Activated CD4-positive, alpha-beta T cell treated with anti-CD3 and anti-CD28 coated beads for 24 hours (primary cell): ENCODE data around the gene CCDC126.
"Not testable (repeated sequence)": the region's sequence is repeated elsewhere in the genome, so short reads cannot be mapped to it uniquely, and the experiment has no call there.

Experiments
- DNase-seq, 2 donors: peaks; one replicate each; pipeline ENCODE4 v3.0.0-alpha.2; 2020; ENCODE audit warnings: low read depth in 2 of 2

CCDC126 gene

DNA sequence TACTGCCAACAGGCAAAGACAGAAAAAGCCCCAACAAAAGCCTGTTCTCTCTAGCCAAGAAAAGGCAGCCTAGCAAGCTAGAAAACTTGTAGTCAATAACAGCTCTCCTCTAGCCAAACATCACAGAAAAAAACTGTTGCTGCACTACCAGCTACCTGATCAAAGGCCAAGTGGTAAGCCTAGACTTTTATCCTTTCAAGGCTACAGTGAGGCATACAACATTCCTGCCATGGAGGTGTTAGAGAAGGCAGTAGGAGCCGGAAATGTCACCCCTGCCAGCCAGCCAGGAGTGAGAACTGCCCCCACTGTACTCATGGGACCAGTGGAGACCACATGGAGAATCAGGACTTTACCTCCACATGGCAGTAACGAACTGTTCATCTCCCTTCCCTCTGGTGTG is 31.2 kb downstream of the CCDC126 start:
- no peak for DNase-seq

DNA sequence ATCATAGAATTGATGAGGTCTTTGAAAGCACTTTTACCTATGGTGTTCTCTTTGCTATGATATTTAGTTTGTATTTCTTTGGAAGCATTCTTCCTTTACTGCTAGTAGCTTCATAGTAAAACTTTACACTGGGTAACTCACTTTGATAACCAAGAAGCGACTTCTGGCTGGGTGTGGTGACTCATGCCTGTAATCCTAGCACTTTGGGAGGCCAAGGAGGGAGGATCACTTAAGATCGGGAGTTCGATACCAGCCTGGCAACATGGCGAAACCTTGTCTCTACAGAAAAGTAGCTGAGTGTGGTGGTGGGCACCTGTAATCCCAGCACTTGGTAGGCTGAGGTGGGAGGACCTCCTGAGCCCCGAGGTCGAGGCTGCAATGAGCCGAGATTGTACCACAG is 36.2 kb downstream of the CCDC126 start:
- no peak for DNase-seq

DNA sequence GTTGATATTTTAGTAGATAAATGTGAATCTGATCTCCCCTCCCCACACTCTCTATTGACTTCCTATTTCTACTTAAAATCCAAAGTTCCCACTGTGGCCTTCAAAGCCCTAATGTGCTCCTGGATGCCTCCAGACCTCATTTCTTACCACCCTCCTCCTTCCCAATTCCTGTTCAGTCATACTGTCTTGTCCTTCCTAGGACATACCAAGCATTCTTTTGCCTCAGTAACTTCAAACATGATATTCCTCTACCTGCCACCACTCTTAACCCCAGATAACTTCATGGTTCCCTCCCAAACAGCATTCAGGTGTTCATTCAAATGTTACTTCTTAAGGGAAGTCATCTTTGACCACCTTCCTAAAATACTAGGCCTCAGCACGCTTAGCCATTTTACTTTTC is 48.6 kb downstream of the CCDC126 start:
- DNase-seq, result no peak

DNA sequence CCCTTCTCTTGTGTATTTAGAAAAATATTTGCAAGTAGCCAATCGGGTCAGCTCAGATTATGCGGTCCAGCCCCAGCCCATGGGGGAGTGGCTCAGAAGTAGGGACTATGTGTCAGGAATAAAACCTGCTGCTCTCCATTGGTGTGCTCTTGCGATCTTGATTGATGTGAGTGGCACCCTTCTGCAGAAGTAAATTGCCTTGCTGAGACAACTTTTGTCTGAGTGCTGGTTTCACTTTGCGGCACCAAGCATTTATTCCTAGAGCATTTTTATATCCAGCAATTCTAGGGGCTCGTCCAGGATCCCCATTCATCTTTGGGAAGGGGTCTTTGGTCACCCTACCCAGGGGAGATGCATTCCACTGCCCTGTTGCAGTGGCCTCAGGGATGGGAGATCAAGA is 56.8 kb downstream of the CCDC126 start:
- DNase-seq, result no peak

DNA sequence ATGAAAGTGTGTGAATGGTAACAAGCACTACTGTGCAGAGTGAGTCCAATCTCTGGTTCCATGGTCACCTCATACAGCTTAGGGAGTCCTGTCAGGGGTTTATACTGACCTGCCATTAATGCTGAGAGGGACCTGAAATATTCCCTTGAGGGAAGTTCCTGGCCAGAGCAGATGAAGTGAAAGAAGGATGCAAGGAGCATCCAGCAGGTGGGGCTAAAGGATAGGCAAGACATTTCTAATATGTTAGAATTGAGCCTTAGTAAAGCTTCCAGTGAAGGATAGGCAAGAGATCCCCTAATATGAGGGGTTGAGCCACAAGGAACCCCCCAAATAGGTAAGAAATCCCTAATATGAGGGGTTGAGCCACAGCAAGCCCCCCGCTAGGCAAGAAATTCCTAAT is 57.3 kb downstream of the CCDC126 start:
- DNase-seq, result no peak

DNA sequence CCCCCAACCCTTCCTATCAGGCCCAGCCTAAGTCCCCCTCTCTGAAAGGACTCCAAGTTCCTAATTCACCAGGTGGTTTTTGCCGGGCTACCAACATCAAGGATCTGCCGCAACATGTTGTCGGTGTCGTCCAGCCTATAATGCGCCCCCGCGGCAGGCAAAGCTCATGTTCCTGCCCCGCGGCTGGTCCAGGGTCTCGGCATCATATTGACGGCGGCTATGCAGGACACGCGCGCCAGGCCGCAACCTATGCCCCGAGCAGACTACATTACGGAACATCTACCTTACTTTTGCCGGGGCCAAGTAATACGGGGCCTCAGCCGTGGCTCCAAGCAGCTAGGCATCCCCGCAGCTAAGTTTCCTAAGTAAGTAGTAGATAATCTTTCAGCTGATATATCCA is 58.3 kb downstream of the CCDC126 start:
- DNase-seq, result no peak

DNA sequence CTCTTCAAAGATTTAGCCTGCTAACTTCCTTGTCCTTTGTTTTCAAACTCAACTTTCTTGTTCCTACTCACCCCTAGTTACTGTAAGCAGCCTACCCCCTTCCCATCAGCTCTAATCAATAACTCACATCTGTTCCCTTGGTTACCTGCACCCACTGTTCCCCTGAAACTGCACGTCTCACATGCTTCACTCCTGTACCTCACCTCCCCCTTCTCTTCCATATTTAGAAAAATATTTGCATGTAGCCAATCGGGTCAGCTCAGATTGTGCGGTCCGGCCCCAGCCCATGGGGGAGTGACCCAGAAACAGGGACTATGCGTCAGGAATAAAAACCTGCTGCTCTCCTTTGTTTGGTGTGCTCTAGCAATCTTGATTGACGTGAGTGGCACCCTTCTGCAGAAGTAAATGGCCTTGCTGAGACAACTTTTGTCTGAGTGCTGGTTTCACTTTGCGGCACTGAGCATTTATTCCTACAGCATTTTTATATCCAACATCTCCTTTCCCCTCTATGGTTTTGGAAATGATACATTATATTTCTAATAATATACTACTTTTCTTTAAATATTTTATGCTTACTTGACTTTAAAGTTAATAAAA is 61.7 kb downstream of the CCDC126 start:
- DNase-seq, result no peak

DNA sequence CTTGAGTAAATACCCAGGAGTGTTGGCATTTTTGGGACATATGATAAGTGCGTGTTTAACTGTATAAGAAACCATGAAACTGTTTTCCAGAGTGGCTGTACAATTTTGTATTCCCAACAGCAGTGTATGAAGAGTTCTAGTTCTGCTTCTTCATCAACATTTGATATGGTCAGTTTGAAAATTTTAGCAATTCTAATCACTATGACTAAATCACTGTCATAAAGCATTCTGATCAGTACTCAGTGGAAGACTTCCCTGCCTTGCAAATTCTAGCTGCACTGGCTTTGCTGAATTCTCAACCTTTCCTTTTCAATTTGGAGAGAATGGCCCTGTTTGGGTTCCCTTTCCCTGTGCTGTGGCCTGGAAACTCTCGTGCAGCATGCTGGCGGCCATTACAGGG is 64.2 kb downstream of the CCDC126 start:
- DNase-seq, result no peak

DNA sequence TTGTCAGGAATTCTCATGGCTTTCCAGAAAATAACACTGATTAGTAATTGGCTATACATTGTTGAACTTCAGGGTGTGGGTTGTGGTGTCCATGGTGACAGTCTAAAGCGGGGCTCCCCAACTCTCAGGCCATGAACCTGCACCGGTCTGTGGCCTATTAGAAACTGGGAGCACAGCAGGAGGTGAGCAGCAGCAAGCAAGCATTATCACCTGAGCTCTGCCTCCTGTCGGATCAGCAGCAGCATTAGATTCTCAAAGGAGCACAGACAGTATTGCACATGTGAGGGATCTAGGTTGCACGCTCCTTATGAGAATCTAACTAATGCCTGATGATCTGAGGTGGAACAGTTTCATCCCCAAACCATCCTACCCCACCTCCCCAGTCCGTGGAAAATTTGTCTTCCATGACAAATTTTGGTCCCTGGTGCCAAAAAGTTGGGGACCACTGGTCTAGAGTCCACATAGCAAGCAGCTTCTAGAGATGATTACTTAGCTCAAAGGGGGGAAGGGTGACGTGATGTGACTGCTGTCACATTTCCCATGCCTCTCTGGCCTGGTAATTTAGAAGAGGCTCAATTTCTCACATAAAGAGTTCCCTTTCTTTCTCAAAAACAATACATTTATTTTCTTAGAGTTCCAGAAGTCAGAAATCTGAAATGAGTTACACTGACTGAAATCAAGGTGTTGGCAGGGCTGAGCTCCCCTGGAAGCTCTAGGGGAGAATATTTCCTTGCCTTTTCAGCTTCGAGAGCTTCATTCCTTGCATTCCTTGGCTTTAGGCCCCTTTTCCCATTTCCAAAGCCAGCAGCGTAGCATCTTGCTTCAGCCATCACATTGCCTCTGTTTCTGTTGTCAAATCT is 65.2 kb downstream of the CCDC126 start:
- DNase-seq, result no peak

DNA sequence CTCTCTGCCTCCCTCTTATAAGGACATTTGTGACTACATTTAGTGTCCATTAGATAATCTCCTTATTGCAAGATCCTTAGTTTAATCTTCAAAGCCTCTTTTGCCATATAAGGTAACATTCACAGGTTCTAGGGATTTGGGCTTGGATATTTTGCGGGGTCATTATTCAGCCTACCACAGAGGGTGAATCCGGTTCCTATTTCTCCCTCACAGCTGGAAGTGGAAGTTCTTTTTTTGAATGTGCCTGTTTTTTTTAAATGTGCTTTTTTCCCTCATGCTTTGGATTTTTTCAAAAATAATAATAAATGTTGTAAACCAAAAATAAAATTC is 65.8 kb downstream of the CCDC126 start:
- DNase-seq, result no peak

DNA sequence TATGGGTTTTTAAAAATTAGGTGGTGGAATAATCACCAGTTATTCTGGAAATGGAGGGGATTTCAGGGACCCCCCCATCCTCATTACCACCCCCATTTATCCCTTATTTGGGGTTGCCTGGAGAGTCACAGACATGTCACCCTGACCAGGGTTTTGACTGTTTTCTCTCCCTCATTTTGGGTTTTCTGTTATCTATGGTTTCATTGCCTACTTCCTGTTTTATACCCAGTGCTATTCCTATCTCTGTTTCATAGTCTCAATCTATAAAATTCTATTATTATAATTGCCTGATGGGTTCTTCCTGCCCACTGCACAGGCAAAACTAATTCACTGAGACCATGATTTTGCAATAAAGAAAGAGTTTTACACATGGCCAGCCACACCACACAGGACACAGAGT is 66.9 kb downstream of the CCDC126 start:
- no peak for DNase-seq

DNA sequence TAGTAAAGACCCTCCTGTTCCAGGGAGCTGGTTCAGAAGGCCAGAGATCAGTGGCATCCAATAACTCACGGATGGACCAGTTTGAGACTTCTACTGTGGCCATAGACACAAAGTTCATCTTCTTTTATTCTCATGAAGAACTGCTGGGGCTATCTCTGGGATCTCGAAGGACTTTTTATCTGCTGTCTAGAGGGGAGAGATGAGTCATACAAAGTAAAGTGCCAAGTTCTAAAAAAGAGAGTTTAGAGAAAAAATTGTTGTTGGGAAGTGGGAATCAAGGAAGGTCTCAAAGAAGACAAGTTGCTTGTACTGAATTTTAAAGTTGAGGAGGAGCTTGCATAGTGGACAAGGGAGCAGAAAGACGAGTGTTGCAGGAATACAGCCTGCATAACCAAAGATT is 74.9 kb downstream of the CCDC126 start:
- DNase-seq, result no peak

DNA sequence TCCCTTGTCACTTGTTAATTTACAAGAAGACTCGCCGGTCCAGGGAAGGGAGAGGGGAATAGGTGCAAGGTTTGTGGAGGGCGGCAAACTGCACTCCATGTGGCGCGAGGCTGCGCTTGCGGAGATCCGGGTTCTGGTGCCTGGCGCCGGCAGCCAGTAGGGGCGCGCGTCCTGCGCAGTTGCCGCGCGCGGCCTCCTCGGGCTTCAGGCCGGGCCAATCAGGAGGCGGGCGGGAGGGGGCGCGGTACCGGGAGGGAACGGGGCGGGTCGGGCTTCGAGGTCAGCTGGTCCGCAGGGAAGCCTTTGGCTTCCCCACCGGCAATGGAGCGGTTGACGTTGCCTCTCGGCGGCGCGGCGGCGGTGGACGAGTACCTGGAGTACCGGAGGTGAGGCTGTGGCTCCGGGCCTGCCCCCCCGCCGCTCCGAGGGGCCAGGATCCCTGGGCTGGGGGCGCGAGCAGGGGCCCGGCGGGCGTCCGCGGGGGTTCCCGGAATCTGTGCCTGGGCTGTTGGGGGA is 82.8 kb downstream of the CCDC126 start, which contains the start of gene FAM221A:
FAM221A (plus strand) TSS at position 302 of the 516 bp plus-strand sequence; CDS start at position 322, 20 bp downstream.
- DNase-seq, result peak; percentile 68 to 76

DNA sequence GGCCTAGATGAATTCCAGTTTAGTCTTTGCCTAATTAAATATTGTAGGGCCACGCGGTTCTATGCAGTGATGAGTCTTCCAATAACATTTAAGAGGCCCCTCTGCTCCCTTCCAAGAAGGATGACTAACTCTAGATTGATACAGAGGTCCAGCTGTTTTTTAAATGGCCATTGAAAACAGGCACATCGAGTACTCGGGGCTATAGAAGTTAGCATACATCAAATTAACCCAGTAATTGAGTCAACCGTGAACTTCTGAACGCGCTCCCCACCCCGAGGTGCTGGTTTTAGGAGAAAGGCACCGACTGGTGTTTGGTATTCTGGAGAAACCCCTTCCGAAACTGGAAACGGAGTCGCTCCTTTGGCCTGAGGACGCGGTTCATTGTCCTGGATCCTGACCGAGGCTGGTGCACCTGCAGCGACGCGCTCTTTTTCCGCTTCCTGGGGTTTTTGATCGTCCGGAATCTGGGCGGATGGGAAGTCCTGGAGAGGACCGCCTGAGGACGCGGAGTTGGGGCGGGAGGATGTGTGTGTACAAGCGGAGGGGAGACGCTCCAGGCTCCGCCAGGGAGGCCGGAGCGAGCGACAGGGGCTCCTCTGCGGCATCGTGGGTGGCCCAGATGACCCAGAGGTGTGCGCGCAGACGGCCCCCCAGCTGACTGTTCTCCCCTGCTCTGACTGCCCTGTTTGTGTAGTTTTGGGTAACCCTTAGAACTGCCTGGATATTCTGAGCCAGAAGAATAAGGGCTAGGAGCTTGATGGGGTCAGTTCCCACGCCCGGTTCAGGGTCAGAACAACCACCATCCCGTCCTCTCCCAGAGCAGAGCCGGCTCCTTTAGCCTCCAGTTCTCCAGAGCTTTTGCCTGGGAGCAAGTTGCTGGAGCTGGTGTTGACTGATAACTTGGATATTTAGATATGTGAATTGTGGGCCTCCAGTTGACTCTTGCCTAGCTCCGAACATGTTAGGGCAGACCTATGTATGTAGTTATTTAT is 83.5 kb downstream of the CCDC126 start:
- peak; percentile 7 to 31 for DNase-seq

DNA sequence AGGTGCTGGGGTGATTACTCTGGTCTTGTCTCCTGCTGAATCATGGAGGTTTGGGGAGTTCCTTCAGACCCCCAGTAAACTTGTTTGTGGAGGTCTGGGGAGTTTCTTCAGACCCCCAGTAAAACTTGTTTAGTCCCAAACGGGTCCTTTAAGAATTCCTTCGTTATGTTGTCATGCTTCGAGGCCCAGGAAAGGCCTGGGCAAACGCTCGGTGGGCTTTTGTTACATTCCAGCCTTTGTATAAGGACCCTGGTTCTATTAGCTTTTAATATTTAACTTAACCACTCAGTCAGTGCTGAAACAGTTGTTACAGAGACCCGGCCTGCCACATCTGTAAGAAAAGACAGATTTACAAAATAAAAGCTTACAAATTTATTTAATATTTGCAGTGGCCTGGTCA is 86.9 kb downstream of the CCDC126 start:
- DNase-seq, result not testable (repeated sequence)

DNA sequence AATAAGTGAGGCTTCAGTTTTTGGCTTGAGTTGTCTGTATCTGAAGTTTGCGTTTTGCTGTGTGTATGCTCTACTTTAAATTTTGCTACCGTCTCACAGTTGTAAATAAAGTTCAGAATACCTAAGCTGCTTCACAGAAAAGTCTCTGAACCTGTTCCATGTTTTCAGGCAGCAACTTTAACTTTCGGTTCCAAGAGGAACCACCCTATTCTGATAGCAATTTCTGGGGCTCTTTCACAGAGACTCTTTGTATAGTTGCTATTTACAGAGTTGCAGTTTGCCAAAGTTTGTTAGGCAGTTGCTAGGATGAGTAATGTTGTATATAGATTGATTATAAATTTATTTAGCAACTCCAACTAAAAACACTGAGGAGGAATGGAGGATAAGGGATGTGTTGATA is 88.5 kb downstream of the CCDC126 start:
- no peak for DNase-seq

DNA sequence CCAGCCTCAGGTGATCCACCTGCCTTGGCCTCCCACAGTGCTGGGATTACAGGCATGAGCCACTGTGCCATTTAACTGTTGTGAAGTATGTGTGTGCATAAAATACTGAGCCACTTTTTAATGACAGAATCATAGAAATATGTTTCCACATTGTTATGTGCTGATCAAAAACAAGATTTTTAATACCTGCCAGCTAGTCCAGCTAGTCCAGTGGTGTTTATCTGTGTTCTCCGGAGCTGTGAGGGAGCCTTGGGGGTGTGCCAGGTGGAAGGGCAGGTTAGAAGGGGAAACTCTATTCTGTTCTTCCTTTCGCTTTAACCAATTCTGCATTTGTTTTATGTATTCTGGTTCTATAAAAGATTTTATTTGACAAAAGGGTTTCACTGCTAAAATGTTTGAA is 89.8 kb downstream of the CCDC126 start:
- no peak for DNase-seq

DNA sequence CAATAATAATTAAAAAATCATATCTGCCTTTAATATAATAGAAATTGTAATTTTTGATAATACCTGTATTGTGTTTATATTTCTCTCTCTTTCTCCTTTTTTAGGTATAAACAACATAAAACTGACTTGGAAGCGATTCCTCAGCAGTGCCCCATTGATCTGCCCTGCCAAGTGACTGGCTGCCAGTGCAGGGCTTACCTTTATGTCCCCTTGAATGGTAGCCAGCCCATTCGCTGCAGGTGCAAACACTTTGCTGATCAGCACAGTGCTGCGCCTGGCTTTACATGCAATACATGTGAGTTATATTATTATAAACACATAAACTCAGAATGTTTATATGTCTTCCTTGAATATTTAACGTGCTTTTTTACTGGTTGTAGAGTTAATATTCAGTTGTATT is 92.0 kb downstream of the CCDC126 start:
- DNase-seq, result no peak

DNA sequence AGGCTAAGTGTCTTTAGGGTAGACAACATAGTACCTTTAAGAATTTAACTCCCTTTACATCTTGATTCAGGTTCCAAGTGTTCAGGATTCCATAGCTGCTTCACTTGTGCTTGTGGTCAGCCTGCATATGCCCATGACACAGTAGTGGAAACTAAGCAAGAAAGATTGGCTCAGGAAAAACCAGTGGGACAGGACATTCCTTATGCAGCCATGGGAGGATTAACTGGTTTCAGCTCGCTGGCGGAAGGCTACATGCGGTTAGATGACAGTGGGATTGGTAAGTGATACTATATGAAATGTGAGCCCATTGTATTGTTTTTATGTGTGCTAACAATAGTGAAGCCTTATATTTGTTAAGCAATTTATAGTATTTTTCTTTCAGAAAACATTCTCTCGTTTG is 94.1 kb downstream of the CCDC126 start:
- no peak for DNase-seq

DNA sequence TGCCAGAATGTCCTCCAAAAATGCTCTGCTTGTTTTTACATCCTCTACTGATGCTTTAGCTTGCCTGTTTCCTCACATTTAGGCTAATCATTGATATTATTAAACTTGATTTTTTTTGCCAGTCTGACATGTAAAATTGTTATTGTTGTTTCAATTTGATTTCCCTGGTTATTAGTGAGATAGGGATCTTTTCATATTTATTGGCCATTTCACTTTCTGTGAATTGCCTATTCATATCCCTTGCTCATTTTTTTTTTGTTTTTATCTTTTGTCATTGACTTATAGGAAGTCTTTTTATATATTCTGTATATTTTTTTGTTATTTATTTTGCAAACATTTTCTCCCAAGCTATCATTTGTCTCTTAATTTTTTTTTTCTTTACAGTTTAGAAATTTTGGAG is 96.0 kb downstream of the CCDC126 start:
- no peak for DNase-seq
